ENCODE results near the gene PLA2G6.
"Not testable (repeated sequence)": the region's sequence is repeated elsewhere in the genome, so short reads cannot be mapped to it uniquely, and the experiment has no call there.

Gene PLA2G6

DNA sequence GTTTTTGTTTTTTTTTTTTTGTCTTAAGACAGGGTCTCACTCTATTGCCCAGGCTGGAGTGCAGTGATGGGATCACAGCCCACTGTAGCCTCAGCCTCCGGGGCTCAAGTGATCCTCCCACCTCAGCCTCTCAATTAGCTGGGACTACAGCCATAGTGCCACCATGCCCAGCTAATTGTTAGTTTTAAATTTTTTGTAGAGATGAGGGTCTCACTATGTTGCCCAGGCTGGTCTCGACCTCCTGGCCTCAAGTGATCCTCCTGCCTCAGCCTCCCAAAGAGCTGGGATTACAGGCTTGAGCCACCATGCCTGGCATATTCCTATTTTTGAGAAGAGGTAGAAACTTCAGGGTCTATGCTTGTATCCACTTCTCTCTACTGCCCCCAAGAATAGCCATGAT is 62.9 kb downstream of the PLA2G6 start:
- H3K4me3 ChIP-seq (ENCODE audit: low read length); H3K9ac ChIP-seq (ENCODE audit: low read length); H3K27me3 ChIP-seq (ENCODE audit: control insufficient read depth, insufficient read depth, low read length); H3K9me3 ChIP-seq (ENCODE audit: control insufficient read depth, low read depth, low read length); H3K27ac ChIP-seq (ENCODE audit: low read length); H3K36me3 ChIP-seq (ENCODE audit: control insufficient read depth, low read depth, low read length); H3K4me1 ChIP-seq (ENCODE audit: control insufficient read depth, low read depth, low read length): not testable (repeated sequence)

DNA sequence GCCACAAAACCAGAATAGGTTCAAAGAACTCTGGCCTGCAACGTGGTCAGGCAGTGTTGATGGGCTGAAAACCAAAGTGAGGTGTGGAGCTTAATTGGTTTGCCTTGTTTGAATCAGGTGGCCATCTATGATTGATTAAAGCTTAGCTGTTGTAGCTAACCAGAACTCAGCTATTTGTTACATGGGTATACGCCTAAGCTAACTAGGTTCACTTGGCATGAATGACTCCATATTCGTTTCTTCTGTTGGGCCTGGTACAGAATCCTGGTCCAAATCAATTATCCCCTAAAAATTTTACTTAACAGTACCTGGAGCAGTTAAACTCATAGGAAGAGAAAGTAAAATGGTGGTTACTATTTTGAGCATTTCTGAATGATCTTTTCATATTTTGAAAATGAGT is 63.4 kb downstream of the PLA2G6 start:
- H3K27ac ChIP-seq (ENCODE audit: low read length) = no peak overlapping the region
- no peak overlapping the region for H3K4me3 ChIP-seq (ENCODE audit: low read length)
- no peak overlapping the region for H3K9ac ChIP-seq (ENCODE audit: low read length)
- H3K4me1 ChIP-seq (ENCODE audit: control insufficient read depth, low read depth, low read length) = no peaks in the 10 kb centered on the region
- no peaks in the 10 kb centered on the region for H3K36me3 ChIP-seq (ENCODE audit: control insufficient read depth, low read depth, low read length)
- H3K9me3 ChIP-seq (ENCODE audit: control insufficient read depth, low read depth, low read length) = no peaks in the 10 kb centered on the region
- no peaks in the 10 kb centered on the region for H3K27me3 ChIP-seq (ENCODE audit: control insufficient read depth, insufficient read depth, low read length)

DNA sequence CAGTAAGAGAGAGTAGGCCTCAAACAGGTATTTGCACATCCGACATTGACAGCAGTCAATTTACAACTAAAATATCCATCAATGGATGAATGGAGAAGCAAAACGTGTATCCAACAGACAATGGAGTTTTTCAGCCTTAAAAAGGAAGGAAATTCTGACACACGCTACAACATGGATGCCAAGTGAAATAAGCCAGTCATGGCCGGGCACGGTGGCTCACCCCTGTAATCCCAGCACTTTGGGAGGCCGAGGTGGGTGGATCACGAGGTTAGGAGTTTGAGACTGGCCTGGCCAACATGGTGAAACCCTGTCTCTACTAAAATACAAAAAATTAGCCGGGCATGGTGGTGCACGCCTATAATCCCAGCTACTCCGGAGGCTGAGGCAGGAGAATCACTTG is 64.1 kb downstream of the PLA2G6 start:
- H3K4me1 ChIP-seq (ENCODE audit: control insufficient read depth, low read depth, low read length); H3K4me3 ChIP-seq (ENCODE audit: low read length); H3K9ac ChIP-seq (ENCODE audit: low read length); H3K27me3 ChIP-seq (ENCODE audit: control insufficient read depth, insufficient read depth, low read length); H3K36me3 ChIP-seq (ENCODE audit: control insufficient read depth, low read depth, low read length); H3K9me3 ChIP-seq (ENCODE audit: control insufficient read depth, low read depth, low read length); H3K27ac ChIP-seq (ENCODE audit: low read length): not testable (repeated sequence)

DNA sequence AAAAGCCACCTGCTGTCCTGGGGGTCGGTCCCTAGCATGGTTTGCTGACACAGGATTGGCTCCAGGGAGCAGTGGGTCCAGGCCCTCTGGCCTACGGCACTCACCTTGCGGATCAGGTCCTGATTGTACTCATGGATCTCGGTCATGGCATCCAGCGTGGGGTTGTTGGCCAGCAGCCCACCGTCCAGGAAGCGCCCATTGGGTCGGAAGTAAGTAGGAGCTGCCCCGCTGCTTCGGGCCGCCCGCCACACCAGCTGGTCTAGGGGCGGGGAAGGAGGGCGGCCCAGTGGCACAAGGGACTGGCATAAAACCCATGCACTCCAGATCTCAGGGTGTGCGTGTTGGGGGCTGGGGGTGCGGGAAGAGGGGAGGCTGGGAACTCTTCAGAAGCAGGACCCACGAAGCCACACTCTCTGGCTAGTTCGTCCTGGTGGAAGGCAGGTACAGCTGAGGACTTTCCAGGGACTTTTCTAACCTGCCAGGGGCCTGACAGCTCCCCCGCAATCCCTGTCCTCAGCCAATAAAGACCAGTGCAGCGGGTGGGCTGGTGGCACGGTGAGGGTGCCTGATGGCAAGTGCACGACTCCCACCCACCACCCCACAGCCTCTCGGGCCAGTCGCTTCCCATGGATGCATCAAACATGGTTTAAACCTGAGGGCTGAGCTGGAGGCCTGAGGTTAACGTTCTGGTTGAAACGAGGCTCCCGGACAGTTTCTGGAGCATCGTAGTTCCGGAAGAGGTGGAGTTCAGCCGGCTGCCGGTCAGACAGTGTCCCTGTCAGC is 66.0 kb downstream of the PLA2G6 start:
- no peak overlapping the region for H3K9ac ChIP-seq (ENCODE audit: low read length)
- no peaks in the 10 kb centered on the region for H3K27me3 ChIP-seq (ENCODE audit: control insufficient read depth, insufficient read depth, low read length)
- no peaks in the 10 kb centered on the region for H3K9me3 ChIP-seq (ENCODE audit: control insufficient read depth, low read depth, low read length)
- no peak overlapping the region for H3K27ac ChIP-seq (ENCODE audit: low read length)
- H3K36me3 ChIP-seq (ENCODE audit: control insufficient read depth, low read depth, low read length) = no peaks in the 10 kb centered on the region
- H3K4me1 ChIP-seq (ENCODE audit: control insufficient read depth, low read depth, low read length) = no peaks in the 10 kb centered on the region
- H3K4me3 ChIP-seq (ENCODE audit: low read length) = no peak overlapping the region

GRCh38 chr22:38114484-38115398 is 66.9 kb downstream of the PLA2G6 start:
- Histone ChIP-seq H3K27ac (ENCODE audit: low read length) (no peak overlapping the region), H3K36me3 (ENCODE audit: control insufficient read depth, low read depth, low read length) (no peaks in the 10 kb centered on the region), H3K4me1 (ENCODE audit: control insufficient read depth, low read depth, low read length) (no peaks in the 10 kb centered on the region), H3K9ac (ENCODE audit: low read length) (no peak overlapping the region), H3K4me3 (ENCODE audit: low read length) (no peak overlapping the region), H3K9me3 (ENCODE audit: control insufficient read depth, low read depth, low read length) (no peaks in the 10 kb centered on the region), H3K27me3 (ENCODE audit: control insufficient read depth, insufficient read depth, low read length) (no peaks in the 10 kb centered on the region)

DNA sequence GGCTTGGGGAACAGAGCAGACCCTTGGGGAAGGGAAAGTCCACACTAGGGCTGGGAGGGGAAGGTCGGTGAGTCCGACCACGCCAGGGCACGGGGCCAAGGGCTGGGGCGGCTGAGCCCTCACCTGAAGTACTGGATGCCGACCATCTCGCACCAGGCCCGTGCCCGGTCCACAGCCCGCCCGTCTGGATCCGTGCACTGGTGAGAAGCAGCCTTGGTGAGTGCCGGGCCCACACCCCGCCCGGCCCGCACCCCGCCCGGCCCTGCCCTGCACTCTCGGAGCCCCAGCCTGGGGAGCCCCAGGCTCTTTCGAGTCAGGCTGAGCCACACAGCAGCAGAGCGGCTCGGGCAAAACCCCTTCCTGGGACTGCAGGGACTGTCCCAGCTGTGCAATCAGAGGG is 69.2 kb downstream of the PLA2G6 start:
- H3K9me3 ChIP-seq (ENCODE audit: control insufficient read depth, low read depth, low read length) = no peaks in the 10 kb centered on the region
- no peak overlapping the region for H3K4me3 ChIP-seq (ENCODE audit: low read length)
- H3K36me3 ChIP-seq (ENCODE audit: control insufficient read depth, low read depth, low read length) = no peaks in the 10 kb centered on the region
- H3K27ac ChIP-seq (ENCODE audit: low read length) = no peak overlapping the region
- H3K27me3 ChIP-seq (ENCODE audit: control insufficient read depth, insufficient read depth, low read length) = no peaks in the 10 kb centered on the region
- H3K9ac ChIP-seq (ENCODE audit: low read length) = no peak overlapping the region
- no peaks in the 10 kb centered on the region for H3K4me1 ChIP-seq (ENCODE audit: control insufficient read depth, low read depth, low read length)

DNA sequence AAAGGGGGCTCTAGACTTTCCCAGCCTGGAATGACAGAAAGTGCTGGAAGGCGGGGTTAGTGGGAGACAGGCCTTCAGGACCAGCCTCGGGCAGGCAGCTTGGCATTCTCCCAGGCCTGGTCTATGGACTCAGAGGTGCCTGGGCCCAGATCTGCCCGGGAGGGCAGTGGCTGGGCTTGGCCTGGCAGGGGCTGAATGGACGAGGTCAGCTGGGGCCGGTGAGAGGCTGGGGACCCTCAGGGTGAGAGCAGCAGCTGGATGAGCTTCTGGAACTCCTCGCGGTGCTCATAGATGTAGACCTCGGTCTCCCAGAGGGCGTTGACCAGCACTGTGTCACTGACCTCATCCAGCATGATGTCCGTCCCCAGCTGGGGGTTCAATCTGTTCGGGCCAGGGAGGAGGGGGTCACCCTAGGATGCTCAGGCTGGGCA is 69.7 kb downstream of the PLA2G6 start:
- no peaks in the 10 kb centered on the region for H3K36me3 ChIP-seq (ENCODE audit: control insufficient read depth, low read depth, low read length)
- H3K9ac ChIP-seq (ENCODE audit: low read length) = no peak overlapping the region
- no peak overlapping the region for H3K27ac ChIP-seq (ENCODE audit: low read length)
- no peak overlapping the region for H3K4me3 ChIP-seq (ENCODE audit: low read length)
- no peaks in the 10 kb centered on the region for H3K27me3 ChIP-seq (ENCODE audit: control insufficient read depth, insufficient read depth, low read length)
- no peaks in the 10 kb centered on the region for H3K9me3 ChIP-seq (ENCODE audit: control insufficient read depth, low read depth, low read length)
- no peaks in the 10 kb centered on the region for H3K4me1 ChIP-seq (ENCODE audit: control insufficient read depth, low read depth, low read length)

GRCh38 chr22:38110863-38111852 is 70.5 kb downstream of the PLA2G6 start:
- no peak overlapping the region for H3K4me3 ChIP-seq (ENCODE audit: low read length)
- H3K4me1 ChIP-seq (ENCODE audit: control insufficient read depth, low read depth, low read length) = no peaks in the 10 kb centered on the region
- no peaks in the 10 kb centered on the region for H3K27me3 ChIP-seq (ENCODE audit: control insufficient read depth, insufficient read depth, low read length)
- no peaks in the 10 kb centered on the region for H3K9me3 ChIP-seq (ENCODE audit: control insufficient read depth, low read depth, low read length)
- H3K9ac ChIP-seq (ENCODE audit: low read length) = no peak overlapping the region
- H3K27ac ChIP-seq (ENCODE audit: low read length) = no peak overlapping the region
- H3K36me3 ChIP-seq (ENCODE audit: control insufficient read depth, low read depth, low read length) = no peaks in the 10 kb centered on the region

- H3K4me1 ChIP-seq (ENCODE audit: control insufficient read depth, low read depth, low read length) = no peaks in the 10 kb centered on the region
- H3K9me3 ChIP-seq (ENCODE audit: control insufficient read depth, low read depth, low read length) = no peaks in the 10 kb centered on the region
- H3K4me3 ChIP-seq (ENCODE audit: low read length) = no peak within 1 kb of the TSS
- H3K27me3 ChIP-seq (ENCODE audit: control insufficient read depth, insufficient read depth, low read length) = no peaks in the 10 kb centered on the region
- H3K36me3 ChIP-seq (ENCODE audit: control insufficient read depth, low read depth, low read length) = no peaks in the 10 kb centered on the region
- no peak within 1 kb of the TSS for H3K9ac ChIP-seq (ENCODE audit: low read length)
- no peak within 1 kb of the TSS for H3K27ac ChIP-seq (ENCODE audit: low read length)
Observed at GRCh38 chr22:38110008-38110862, 71.4 kb downstream of the PLA2G6 start, which contains the start of gene BAIAP2L2. Gene BAIAP2L2 (minus strand): TSS chr22:38110684. CDS start chr22:38110525, 159 bp downstream.

GRCh38 chr22:38109371-38110001 is 72.1 kb downstream of the PLA2G6 start:
- no peak overlapping the region for H3K27ac ChIP-seq (ENCODE audit: low read length)
- no peaks in the 10 kb centered on the region for H3K4me1 ChIP-seq (ENCODE audit: control insufficient read depth, low read depth, low read length)
- H3K27me3 ChIP-seq (ENCODE audit: control insufficient read depth, insufficient read depth, low read length) = no peaks in the 10 kb centered on the region
- H3K36me3 ChIP-seq (ENCODE audit: control insufficient read depth, low read depth, low read length) = no peaks in the 10 kb centered on the region
- no peak overlapping the region for H3K4me3 ChIP-seq (ENCODE audit: low read length)
- H3K9me3 ChIP-seq (ENCODE audit: control insufficient read depth, low read depth, low read length) = no peaks in the 10 kb centered on the region
- H3K9ac ChIP-seq (ENCODE audit: low read length) = no peak overlapping the region
